ENCODE measurements around the gene KIF6.
A peak's percentile ranks its signal among the peaks of the same experiment; 100 is the strongest.
"Not testable (repeated sequence)": the region's sequence is repeated elsewhere in the genome, so short reads cannot be mapped to it uniquely, and the experiment has no call there.

KIF6 gene

DNA sequence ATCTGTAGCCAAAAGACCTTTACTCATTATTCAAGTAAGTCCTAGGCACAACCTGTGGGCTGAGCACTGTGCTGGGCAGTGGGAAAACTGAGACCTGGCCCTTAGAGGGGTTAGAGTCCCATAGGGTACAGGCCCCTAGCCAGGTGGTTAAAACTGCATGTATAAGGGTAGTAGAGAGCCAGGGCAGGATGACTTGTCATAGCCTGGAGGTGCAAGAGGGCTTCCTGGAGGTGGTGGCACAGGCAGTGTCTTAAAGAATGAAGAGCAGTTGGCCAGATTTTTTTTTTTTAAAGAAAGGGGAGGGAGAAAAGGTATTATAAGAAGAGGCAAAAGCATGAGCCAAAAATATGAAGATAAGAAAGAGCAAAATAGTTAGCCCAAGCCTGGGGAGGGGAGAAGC is 226.2 kb downstream of the KIF6 start:
- DNase-seq (ENCODE audit: low spot score): no peak

DNA sequence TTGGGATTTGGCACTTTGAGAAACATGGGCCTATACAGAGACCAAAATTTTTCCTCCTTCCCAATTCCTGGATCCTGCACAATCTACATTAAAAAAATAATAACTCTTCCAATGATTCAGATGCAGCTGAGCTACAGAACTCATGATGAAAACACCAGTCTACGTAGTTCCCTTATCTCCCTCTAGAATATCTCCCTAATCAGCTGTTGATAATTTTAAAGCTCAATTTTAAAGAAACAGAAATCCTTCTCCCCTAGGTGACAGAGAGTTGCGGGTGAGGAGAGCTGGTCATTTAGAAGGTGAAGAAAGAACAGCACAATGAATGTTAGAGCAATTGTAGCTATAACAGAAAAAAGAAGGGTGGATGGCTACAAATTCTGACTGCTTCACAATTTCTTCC is 227.1 kb downstream of the KIF6 start:
- DNase-seq (ENCODE audit: low spot score): no peak

DNA sequence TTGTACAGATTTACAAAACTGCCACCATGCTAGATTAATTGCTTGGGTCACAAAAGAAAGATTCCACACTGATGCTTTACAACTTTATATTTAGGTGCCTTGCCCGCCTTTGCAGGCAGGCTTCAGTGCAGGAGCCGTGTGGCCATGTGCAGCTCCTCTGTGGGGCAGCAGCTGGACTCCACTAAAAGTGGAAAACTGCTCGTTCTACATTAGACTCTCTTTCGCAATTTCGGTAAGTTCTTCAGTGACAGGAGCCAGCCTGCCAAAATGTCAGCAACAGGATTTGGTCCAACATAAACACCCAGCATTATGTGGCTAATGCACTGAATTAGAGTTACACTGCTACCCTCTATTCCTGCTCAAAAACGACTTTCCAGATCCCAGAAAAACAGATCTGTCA is 228.3 kb downstream of the KIF6 start:
- no peak for DNase-seq (ENCODE audit: low spot score)

DNA sequence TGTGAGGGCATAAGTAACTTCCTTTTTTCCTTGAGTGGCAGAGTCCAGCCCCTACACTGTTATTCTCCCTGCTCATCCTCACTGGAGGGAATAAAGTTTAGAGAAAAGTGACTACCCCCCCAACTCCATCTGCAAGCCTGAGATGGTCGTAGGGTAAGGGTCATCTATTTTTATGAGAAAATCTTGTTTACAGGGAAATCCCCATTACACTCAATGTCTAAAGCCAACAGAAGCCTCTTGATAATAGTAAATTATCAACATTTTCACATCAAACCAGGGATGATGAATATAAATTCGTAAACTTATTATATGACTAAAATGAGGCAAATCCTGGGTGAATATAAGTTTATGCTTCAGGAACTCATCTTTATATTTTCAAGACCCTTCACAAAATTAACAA is 228.8 kb downstream of the KIF6 start:
- no peak for DNase-seq (ENCODE audit: low spot score)

- no peak for DNase-seq (ENCODE audit: low spot score)
Measured at GRCh38 chr6:39495640-39496039, 229.6 kb downstream of the KIF6 start.

DNA sequence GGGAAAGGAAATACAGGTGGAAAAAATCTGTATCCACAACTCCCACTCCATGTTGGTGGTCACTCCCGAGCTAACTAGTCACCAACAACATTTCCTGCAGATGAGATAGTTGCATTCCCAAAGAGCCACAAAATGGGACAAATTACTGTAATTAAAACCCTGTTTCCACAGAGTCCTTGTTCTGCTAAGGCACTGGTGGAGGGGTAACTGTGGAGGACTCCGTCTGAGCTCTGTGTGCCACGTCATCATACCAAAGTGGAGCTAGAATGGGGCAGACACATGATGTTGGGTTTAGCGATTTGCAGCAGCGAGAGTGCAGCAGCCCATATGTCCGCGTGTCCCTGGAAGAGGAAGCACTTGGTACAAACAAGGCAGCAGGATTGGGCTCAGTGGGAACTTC is 230.2 kb downstream of the KIF6 start:
- no peak for DNase-seq (ENCODE audit: low spot score)

DNA sequence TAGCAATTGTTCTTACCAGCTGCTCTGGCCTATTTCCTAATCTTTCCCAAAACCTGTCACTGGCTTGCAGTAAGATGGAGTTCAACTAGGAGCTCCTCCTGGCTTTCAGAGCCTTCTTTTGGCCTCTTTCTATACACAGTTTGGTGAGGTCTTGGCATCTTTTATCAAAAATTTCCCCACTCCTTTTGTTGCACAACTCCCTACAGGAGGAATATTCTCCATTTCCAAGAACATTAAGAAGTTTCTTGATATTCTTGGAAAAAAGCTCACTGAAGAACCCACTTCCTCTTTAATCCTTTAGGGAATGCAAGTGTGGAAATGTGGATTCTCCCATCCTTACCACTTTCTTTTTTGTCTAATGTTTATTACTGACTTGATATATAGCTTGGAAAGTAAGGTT is 231.4 kb downstream of the KIF6 start:
- no peak for DNase-seq (ENCODE audit: low spot score)

- peak; percentile 12 for DNase-seq (ENCODE audit: low spot score)
Measured at GRCh38 chr6:39493174-39493573, 232.0 kb downstream of the KIF6 start.

DNA sequence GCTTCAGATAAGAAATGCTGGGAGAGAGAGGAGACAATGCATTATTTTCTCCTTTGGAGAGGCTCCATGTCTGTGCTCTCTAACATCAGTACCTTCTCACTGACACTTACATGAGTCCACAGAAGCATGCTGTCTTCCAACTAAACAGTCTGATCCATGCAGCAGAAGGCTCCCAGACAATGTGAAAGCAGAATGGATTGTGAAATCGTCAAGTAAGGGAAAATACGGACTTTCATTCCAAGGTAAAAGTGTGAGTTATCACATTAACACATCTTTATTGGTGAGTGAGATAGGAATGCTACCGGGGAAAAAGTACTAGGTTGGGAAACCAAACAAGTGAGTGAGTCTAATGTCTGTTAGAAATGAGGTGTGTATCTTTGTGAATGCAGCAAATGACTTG is 235.1 kb downstream of the KIF6 start:
- DNase-seq (ENCODE audit: low spot score): no peak

- no peak for DNase-seq (ENCODE audit: low spot score)
Measured at GRCh38 chr6:39488255-39488879, 236.8 kb downstream of the KIF6 start.

- no peak for DNase-seq (ENCODE audit: low spot score)
Measured at GRCh38 chr6:39484276-39484675, 240.9 kb downstream of the KIF6 start.

GRCh38 chr6:39479819-39480218 is 245.4 kb downstream of the KIF6 start:
- not testable (repeated sequence) for DNase-seq (ENCODE audit: low spot score)

DNA sequence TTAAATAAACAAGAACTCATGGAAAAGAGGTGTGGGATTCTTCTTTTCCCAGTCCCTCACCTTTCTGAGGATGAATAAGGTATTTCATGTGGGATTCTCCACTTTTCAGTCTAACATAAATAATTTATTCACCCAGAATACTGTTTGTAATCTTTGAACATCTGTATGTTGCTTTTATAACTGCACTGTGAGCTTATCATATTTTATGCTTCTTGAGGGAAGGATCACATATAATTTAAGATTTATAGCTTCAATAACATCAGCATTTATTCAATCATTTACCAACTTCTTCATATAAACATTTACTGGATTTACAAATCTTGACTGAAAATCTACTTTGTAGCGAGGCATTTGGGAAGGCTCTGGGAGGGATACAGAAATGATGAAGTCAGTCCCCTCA is 248.5 kb downstream of the KIF6 start:
- DNase-seq (ENCODE audit: low spot score): no peak

GRCh38 chr6:39476151-39476550 is 249.1 kb downstream of the KIF6 start:
- peak; percentile 1 for DNase-seq (ENCODE audit: low spot score)

GRCh38 chr6:39471954-39472659 is 253.1 kb downstream of the KIF6 start:
- DNase-seq (ENCODE audit: low spot score): no peak

DNA sequence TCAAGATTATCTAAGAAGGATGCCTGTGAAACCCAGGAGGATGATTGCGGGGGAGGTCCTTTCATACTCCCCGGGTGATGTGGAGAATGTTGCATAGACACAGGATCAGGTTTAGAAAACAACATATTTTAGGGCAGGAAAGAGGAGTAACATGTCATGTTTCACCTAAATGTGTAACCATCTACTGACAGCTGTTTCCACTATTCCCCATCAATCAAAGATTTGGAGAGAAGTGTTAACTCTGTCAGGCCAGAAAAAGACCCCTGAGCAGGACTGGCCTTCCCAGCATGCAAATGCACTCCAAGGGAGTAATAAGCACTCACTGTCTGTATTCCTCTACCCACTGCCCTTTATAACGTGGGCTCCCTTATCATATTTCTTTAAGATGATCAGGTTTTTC is 254.7 kb downstream of the KIF6 start:
- DNase-seq (ENCODE audit: low spot score): no peak

- DNase-seq (ENCODE audit: low spot score): no peak
Measured at GRCh38 chr6:39468385-39468784, 256.8 kb downstream of the KIF6 start.

DNA sequence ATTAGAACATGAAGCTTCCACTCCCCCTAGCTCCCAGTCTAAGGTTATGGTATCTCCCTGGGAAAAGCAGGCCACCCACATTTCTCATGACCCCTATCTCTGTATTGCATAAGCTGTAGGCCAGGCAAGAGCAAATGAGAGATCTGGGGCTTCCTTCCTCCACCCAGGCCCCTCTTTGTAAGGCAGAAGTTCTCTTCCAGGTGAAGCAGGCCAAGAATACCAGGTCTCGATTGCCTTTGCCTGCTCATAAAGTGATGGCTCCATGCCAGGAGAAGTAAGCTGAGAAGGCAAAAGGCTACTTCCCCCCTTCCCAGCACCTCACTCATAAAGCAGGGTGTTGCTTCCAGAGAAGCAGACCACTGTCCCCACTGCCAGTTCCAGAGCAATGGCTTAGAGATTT is 258.6 kb downstream of the KIF6 start:
- no peak for DNase-seq (ENCODE audit: low spot score)

DNA sequence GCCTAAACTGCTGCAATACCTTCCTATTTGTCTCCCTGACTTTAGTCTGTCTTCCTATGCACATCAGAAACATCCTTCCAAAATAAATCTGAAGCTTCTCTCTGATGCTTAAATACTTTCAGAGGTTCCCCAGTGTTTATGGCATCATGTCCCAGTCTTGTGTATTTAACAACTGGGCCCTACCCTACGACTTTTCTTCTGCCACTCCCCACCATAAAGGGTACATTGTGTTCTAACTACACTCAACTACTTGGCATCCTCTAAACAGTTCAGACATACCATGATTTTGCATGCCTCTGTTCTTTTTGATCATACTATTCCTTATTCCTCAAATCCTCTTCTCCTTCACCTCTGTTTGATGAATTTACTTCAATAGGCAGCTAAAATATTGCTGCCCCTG is 259.7 kb downstream of the KIF6 start:
- DNase-seq (ENCODE audit: low spot score): no peak

DNA sequence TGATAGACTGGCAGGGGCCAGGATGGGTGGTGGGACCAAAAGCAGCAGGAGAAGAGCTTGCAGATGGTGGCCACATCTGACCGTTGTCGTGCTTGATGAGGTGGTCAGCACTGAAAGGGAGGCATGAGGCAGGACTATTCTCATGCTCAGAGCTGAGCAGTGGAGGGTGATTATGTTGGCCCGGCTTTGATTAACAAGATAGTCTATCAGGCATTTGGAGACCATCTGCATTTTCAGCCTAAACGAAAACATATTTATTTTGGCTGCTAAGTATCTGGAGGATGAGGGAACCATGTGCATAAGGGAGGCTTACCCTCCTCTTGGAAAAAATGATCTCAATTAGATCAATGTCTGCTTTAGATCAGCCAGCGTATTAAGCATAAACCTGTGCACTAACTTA is 261.1 kb downstream of the KIF6 start:
- DNase-seq (ENCODE audit: low spot score): no peak

DNA sequence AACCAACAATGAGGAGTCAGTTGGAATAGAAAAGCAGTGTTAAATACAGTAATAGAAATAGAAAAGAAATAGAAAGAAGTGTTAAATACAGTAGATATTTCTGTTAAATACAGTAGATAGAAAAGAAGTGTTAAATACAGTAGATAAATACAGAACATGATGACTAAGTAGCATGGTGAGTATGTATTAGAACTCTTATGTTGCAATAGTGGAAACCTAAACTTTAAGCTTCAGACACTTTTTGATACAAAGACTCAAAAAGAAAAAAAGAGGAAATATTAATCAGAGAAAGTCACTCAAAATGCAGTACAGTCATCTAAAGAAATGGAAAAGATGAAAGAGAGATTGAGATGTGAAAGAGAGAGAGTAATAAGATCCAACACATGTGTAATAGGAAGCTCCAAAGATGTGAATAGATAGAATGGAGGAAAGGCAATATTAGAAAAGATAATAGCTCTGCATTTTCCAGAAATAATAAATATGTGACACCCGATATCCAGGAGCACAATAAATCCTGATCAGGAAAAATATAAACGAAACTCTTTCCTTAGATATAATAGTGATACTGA is 271.2 kb downstream of the KIF6 start:
- no peak for DNase-seq (ENCODE audit: low spot score)

DNA sequence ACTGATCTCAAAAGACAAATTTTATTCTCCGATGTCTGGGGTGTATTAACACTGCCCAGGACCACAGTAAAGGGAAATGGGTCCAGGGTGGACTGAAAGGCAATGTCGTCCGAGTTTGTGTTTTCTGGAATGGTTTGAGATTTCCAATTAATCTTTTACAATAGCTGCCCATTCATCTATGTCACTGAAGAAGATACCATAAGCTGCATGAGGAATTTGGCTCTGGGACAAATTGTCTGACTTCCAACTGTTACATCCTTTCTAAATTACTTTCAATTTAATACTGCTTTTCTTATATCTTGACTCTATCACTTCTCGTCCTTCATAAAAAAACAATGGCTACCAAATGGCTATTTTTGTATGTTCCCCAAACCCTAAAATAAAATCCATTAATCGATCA is 272.0 kb downstream of the KIF6 start:
- DNase-seq (ENCODE audit: low spot score): no peak

GRCh38 chr6:39452306-39453145 is 272.7 kb downstream of the KIF6 start:
- no peak for DNase-seq (ENCODE audit: low spot score)

All from SW480 (cell line).